ENCODE data around the gene SHISA7.

The SHISA7 gene

GRCh38 chr19:55485439-55486011, 42.4 kb upstream of the SHISA7 start:
- TF ChIP-seq CTCF (IDR thresholded peaks at IDR 0.05; ENCODE audit: low read length): no peak
- no peak for TF ChIP-seq EZH2 (IDR thresholded peaks at IDR 0.05; ENCODE audit: borderline replicate concordance, low read length)
- H3K27ac ChIP-seq (ENCODE audit: low read depth, low read length, poor library complexity, severe bottlenecking): no peak overlapping the region
- H3K36me3 ChIP-seq (ENCODE audit: insufficient read depth, low read length): no peaks in the 10 kb centered on the region; the same call in 1 of the 2 replicates
- H3F3A ChIP-seq (ENCODE audit: insufficient read depth, low read length): no peaks in the 10 kb centered on the region
- H3K4me3 ChIP-seq (ENCODE audit: low read depth, low read length, poor library complexity, severe bottlenecking): peak overlapping the region; percentile 66
- H3K9me2 ChIP-seq (ENCODE audit: low read depth, low read length): no peaks in the 10 kb centered on the region
- no peaks in the 10 kb centered on the region for H4K20me1 ChIP-seq (ENCODE audit: insufficient read depth, low read length)
- H3K9ac ChIP-seq (ENCODE audit: low read length): peak overlapping the region; percentile 71
- H3K4me2 ChIP-seq (ENCODE audit: low read length): peak overlapping the region; percentile 81
- peaks cover 2% of the 10 kb centered on the region; the same call in 1 of the 2 replicates for H3K27me3 ChIP-seq (ENCODE audit: insufficient read depth, low read length)
- H3K79me2 ChIP-seq (ENCODE audit: insufficient read depth, low read length): no peaks in the 10 kb centered on the region
- H3K9me3 ChIP-seq (ENCODE audit: low read length): no peaks in the 10 kb centered on the region
- H2AFZ ChIP-seq (ENCODE audit: low read length): no peak overlapping the region
- peaks cover 18% of the 10 kb centered on the region for H3K4me1 ChIP-seq (ENCODE audit: insufficient read depth, low read length, severe bottlenecking)

DNA sequence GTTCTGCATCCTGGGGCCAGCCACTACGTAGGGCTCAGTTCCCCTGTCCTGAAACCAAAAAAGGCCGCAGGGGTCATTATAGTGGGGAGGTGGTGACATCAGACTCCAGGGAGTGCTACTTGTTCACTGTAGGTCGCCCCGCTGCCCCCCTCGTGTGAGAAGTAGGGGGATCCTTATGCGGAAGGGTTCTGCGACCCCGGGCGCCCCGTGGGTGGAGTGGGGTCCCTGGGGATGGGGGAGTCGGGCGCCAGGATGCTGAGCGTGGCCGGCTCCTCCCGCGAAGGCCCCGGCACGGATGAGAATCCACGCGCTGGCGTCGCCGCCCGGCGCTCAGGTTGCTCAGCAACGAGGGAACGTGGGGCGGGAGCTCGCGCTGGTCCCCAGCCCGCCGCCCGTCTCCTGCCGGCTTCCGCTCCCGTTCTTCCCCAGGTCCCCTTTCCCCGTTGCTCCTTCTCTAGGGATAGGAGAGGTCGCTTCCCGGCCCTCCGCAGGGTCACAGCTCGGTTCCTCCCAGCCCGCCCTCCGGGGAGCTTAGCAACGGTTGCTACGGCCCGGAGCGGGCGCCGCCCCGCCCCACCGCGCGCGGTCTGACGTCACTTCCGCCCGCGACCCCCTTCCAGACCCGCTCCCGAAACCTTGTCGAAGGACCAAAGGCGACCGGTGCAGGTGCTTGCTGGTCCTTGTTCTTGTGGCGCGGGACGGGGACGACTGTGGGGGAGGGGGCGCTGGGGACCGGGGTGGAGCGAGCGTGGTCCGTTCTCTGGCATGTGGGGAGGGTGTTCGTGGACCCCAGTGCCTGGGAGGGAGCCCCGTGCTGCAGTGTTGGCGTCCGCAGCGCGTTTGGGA, 41.7 kb upstream of the SHISA7 start, which contains the start of gene NAT14:
NAT14 (plus strand) TSS at position 596 of the 846 bp plus-strand sequence. CDS start 521 bp downstream, outside the sequence.
- Histone ChIP-seq H4K20me1 (ENCODE audit: insufficient read depth, low read length) (no peaks in the 10 kb centered on the region), H3K4me2 (ENCODE audit: low read length) (peak within 1 kb of the TSS; percentile 81), H3F3A (ENCODE audit: insufficient read depth, low read length) (no peaks in the 10 kb centered on the region), H3K79me2 (ENCODE audit: insufficient read depth, low read length) (no peaks in the 10 kb centered on the region), H3K27me3 (ENCODE audit: insufficient read depth, low read length) (no peaks in the 10 kb centered on the region), H3K27ac (ENCODE audit: low read depth, low read length, poor library complexity, severe bottlenecking) (no peak within 1 kb of the TSS), H3K36me3 (ENCODE audit: insufficient read depth, low read length) (no peaks in the 10 kb centered on the region; the same call in 1 of the 2 replicates), H3K4me3 (ENCODE audit: low read depth, low read length, poor library complexity, severe bottlenecking) (peak within 1 kb of the TSS; percentile 66), H3K4me1 (ENCODE audit: insufficient read depth, low read length, severe bottlenecking) (peaks cover 18% of the 10 kb centered on the region), H2AFZ (ENCODE audit: low read length) (no peak within 1 kb of the TSS), H3K9me3 (ENCODE audit: low read length) (no peaks in the 10 kb centered on the region), H3K9ac (ENCODE audit: low read length) (peak within 1 kb of the TSS; percentile 71), H3K9me2 (ENCODE audit: low read depth, low read length) (no peaks in the 10 kb centered on the region)
- TF ChIP-seq EZH2 (IDR thresholded peaks at IDR 0.05; ENCODE audit: borderline replicate concordance, low read length): no peak
- no peak for TF ChIP-seq CTCF (IDR thresholded peaks at IDR 0.05; ENCODE audit: low read length)

- Histone ChIP-seq H3K79me2 (ENCODE audit: insufficient read depth, low read length) (no peaks in the 10 kb centered on the region), H3K9ac (ENCODE audit: low read length) (peak overlapping the region; percentile 71; the same call in 1 of the 2 replicates), H4K20me1 (ENCODE audit: insufficient read depth, low read length) (no peaks in the 10 kb centered on the region), H3K4me3 (ENCODE audit: low read depth, low read length, poor library complexity, severe bottlenecking) (peak overlapping the region; percentile 66), H3K9me2 (ENCODE audit: low read depth, low read length) (no peaks in the 10 kb centered on the region), H3K4me1 (ENCODE audit: insufficient read depth, low read length, severe bottlenecking) (peaks cover 18% of the 10 kb centered on the region), H3K36me3 (ENCODE audit: insufficient read depth, low read length) (no peaks in the 10 kb centered on the region; the same call in 1 of the 2 replicates), H3F3A (ENCODE audit: insufficient read depth, low read length) (no peaks in the 10 kb centered on the region), H3K27me3 (ENCODE audit: insufficient read depth, low read length) (no peaks in the 10 kb centered on the region), H3K4me2 (ENCODE audit: low read length) (peak overlapping the region; percentile 81), H3K9me3 (ENCODE audit: low read length) (no peaks in the 10 kb centered on the region), H3K27ac (ENCODE audit: low read depth, low read length, poor library complexity, severe bottlenecking) (no peak overlapping the region), H2AFZ (ENCODE audit: low read length) (no peak overlapping the region)
- no peak for TF ChIP-seq EZH2 (IDR thresholded peaks at IDR 0.05; ENCODE audit: borderline replicate concordance, low read length)
- no peak for TF ChIP-seq CTCF (IDR thresholded peaks at IDR 0.05; ENCODE audit: low read length)
These were observed 40.8 kb upstream of the SHISA7 start for GRCh38 chr19:55483706-55484592.

Measured in OCI-LY1 (cell line).